ENCODE results near the gene RND3.

RND3 gene

GRCh38 chr2:150426315-150426714, 61.2 kb downstream of the RND3 start (continued):
- TF ChIP-seq, protein P1, sequence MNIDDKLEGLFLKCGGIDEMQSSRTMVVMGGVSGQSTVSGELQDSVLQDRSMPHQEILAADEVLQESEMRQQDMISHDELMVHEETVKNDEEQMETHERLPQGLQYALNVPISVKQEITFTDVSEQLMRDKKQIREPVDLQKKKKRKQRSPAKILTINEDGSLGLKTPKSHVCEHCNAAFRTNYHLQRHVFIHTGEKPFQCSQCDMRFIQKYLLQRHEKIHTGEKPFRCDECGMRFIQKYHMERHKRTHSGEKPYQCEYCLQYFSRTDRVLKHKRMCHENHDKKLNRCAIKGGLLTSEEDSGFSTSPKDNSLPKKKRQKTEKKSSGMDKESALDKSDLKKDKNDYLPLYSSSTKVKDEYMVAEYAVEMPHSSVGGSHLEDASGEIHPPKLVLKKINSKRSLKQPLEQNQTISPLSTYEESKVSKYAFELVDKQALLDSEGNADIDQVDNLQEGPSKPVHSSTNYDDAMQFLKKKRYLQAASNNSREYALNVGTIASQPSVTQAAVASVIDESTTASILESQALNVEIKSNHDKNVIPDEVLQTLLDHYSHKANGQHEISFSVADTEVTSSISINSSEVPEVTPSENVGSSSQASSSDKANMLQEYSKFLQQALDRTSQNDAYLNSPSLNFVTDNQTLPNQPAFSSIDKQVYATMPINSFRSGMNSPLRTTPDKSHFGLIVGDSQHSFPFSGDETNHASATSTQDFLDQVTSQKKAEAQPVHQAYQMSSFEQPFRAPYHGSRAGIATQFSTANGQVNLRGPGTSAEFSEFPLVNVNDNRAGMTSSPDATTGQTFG (tag by site-specific recombination; IDR thresholded peaks at IDR 0.05; ENCODE audit: borderline replicate concordance), result no peak
- TF ChIP-seq, protein P2, sequence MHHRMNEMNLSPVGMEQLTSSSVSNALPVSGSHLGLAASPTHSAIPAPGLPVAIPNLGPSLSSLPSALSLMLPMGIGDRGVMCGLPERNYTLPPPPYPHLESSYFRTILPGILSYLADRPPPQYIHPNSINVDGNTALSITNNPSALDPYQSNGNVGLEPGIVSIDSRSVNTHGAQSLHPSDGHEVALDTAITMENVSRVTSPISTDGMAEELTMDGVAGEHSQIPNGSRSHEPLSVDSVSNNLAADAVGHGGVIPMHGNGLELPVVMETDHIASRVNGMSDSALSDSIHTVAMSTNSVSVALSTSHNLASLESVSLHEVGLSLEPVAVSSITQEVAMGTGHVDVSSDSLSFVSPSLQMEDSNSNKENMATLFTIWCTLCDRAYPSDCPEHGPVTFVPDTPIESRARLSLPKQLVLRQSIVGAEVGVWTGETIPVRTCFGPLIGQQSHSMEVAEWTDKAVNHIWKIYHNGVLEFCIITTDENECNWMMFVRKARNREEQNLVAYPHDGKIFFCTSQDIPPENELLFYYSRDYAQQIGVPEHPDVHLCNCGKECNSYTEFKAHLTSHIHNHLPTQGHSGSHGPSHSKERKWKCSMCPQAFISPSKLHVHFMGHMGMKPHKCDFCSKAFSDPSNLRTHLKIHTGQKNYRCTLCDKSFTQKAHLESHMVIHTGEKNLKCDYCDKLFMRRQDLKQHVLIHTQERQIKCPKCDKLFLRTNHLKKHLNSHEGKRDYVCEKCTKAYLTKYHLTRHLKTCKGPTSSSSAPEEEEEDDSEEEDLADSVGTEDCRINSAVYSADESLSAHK (tag by site-specific recombination; IDR thresholded peaks at IDR 0.05), result no peak
- TF ChIP-seq ZNF560 (tag by site-specific recombination; IDR thresholded peaks at IDR 0.05; ENCODE audit: borderline replicate concordance), result no peak

- ChIA-PET CTCF (interaction anchor here (0.6 to 0.7 kb wide), 3 partner anchors 116 to 328 kb away, joined by 3 to 5 read pairs (median 4); no protein-coding TSS in a partner anchor), POLR2A (no interaction called here)
- Histone ChIP-seq H3K27ac (ENCODE audit: extremely low read depth, low read depth, low read length) (no peak overlapping the region), H3K36me3 (ENCODE audit: control insufficient read depth in 2 of 2, insufficient read depth in 1 of 2, low read length in 2 of 2) (no peaks in the 10 kb centered on the region), H3K9me3 (ENCODE audit: control insufficient read depth, insufficient read depth, low read depth, low read length) (no peaks in the 10 kb centered on the region), H3K4me3 (ENCODE audit: low read depth, low read length) (no peak overlapping the region), H3K4me1 (ENCODE audit: control insufficient read depth, insufficient read depth, low read length) (no peaks in the 10 kb centered on the region; the same call in 1 of the 2 replicates)
- TF ChIP-seq ZNF626 (tag by site-specific recombination; IDR thresholded peaks at IDR 0.05) (no peak), ZNF112 (tag by site-specific recombination; IDR thresholded peaks at IDR 0.05) (no peak), ZNF214 (tag by site-specific recombination; IDR thresholded peaks at IDR 0.05; ENCODE audit: borderline replicate concordance) (no peak), ZNF2 (tag by site-specific recombination; IDR thresholded peaks at IDR 0.05) (no peak), ZNF174 (tag by site-specific recombination; IDR thresholded peaks at IDR 0.05) (no peak), FEZF1 (tag by site-specific recombination; IDR thresholded peaks at IDR 0.05) (no peak), ZNF404 (tag by site-specific recombination; IDR thresholded peaks at IDR 0.05) (no peak), ZNF138 (tag by site-specific recombination; IDR thresholded peaks at IDR 0.05; ENCODE audit: borderline replicate concordance) (no peak), HOXA7 (CRISPR knock-in tag; IDR thresholded peaks at IDR 0.05; ENCODE audit: borderline replicate concordance) (no peak), ZNF311 (tag by site-specific recombination; IDR thresholded peaks at IDR 0.05; ENCODE audit: borderline replicate concordance) (no peak), ZNF16 (tag by site-specific recombination; IDR thresholded peaks at IDR 0.05; ENCODE audit: low read depth) (no peak)
- TF ChIP-seq, protein P3, sequence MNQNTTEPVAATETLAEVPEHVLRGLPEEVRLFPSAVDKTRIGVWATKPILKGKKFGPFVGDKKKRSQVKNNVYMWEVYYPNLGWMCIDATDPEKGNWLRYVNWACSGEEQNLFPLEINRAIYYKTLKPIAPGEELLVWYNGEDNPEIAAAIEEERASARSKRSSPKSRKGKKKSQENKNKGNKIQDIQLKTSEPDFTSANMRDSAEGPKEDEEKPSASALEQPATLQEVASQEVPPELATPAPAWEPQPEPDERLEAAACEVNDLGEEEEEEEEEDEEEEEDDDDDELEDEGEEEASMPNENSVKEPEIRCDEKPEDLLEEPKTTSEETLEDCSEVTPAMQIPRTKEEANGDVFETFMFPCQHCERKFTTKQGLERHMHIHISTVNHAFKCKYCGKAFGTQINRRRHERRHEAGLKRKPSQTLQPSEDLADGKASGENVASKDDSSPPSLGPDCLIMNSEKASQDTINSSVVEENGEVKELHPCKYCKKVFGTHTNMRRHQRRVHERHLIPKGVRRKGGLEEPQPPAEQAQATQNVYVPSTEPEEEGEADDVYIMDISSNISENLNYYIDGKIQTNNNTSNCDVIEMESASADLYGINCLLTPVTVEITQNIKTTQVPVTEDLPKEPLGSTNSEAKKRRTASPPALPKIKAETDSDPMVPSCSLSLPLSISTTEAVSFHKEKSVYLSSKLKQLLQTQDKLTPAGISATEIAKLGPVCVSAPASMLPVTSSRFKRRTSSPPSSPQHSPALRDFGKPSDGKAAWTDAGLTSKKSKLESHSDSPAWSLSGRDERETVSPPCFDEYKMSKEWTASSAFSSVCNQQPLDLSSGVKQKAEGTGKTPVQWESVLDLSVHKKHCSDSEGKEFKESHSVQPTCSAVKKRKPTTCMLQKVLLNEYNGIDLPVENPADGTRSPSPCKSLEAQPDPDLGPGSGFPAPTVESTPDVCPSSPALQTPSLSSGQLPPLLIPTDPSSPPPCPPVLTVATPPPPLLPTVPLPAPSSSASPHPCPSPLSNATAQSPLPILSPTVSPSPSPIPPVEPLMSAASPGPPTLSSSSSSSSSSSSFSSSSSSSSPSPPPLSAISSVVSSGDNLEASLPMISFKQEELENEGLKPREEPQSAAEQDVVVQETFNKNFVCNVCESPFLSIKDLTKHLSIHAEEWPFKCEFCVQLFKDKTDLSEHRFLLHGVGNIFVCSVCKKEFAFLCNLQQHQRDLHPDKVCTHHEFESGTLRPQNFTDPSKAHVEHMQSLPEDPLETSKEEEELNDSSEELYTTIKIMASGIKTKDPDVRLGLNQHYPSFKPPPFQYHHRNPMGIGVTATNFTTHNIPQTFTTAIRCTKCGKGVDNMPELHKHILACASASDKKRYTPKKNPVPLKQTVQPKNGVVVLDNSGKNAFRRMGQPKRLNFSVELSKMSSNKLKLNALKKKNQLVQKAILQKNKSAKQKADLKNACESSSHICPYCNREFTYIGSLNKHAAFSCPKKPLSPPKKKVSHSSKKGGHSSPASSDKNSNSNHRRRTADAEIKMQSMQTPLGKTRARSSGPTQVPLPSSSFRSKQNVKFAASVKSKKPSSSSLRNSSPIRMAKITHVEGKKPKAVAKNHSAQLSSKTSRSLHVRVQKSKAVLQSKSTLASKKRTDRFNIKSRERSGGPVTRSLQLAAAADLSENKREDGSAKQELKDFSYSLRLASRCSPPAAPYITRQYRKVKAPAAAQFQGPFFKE (tag by site-specific recombination; IDR thresholded peaks at IDR 0.05; ENCODE audit: borderline replicate concordance), result no peak
These were observed 62.1 kb downstream of the RND3 start for GRCh38 chr2:150425121-150425955.
